Measurements from ENCODE around the gene USP34. TPM values are rescaled to one million over a fixed set of nuclear protein-coding genes. Genes with fewer than 3 reads are reported as not detected.
"Not testable (repeated sequence)": the region's sequence is repeated elsewhere in the genome, so short reads cannot be mapped to it uniquely, and the experiment has no call there.

Gene USP34
- total and polyA plus RNA-seq, 7 donors, result 40.2 to 71.5 (median 54.0) TPM

- DNase-seq (no peak), ATAC-seq (no peak)
- no peak for TF ChIP-seq CTCF (IDR thresholded peaks at IDR 0.05)
- intact Hi-C loops (cut with DNase I), result no loop called here
- no peak overlapping the region for H3K4me3 ChIP-seq
- 95 to 97% (median 96%) methylated on average over 5 of the region's 5 CpGs for WGBS, 3 donors
- no peaks in the 10 kb centered on the region for H3K9me3 ChIP-seq
- H3K4me1 ChIP-seq, result no peaks in the 10 kb centered on the region
- no peaks in the 10 kb centered on the region for H3K27me3 ChIP-seq (ENCODE audit: insufficient read depth in 3 of 3, low read length in 2 of 3)
- peaks cover 0 to 100% of the 10 kb centered on the region in 2 donors for H3K36me3 ChIP-seq (ENCODE audit: insufficient read depth in 1 of 2, low read depth in 1 of 2)
- H3K27ac ChIP-seq, result no peak overlapping the region
These were observed 14.4 kb upstream of the USP34 start for GRCh38 chr2:61485281-61485680.

- Histone ChIP-seq H3K36me3 (ENCODE audit: insufficient read depth in 1 of 2, low read depth in 1 of 2) (peaks cover 2 to 65% of the 10 kb centered on the region in 2 donors), H3K27me3 (ENCODE audit: insufficient read depth in 3 of 3, low read length in 2 of 3) (no peaks in the 10 kb centered on the region), H3K9me3 (no peaks in the 10 kb centered on the region), H3K4me1 (no peaks in the 10 kb centered on the region), H3K27ac (no peak overlapping the region), H3K4me3 (no peak overlapping the region)
- TF ChIP-seq CTCF (IDR thresholded peaks at IDR 0.05), result no peak
- DNase-seq (no peak), ATAC-seq (no peak)
- WGBS, 3 donors, result 83 to 87% (median 85%) methylated on average over 6 of the region's 6 CpGs
- intact Hi-C loops (cut with DNase I), result loop anchor here in 1 of 2 donors (10.0 kb wide), 1 partner anchor 593 kb away; the partner anchor contains the start of gene REL
These were observed 7.2 kb upstream of the USP34 start for GRCh38 chr2:61478086-61478485.

- intact Hi-C loops (cut with DNase I), result loop anchor here in 1 of 2 donors (10.0 kb wide), 1 partner anchor 592 kb away; the partner anchor contains the start of gene REL
- not testable (repeated sequence) for H3K4me3 ChIP-seq; H3K9me3 ChIP-seq; H3K27me3 ChIP-seq (ENCODE audit: insufficient read depth in 3 of 3, low read length in 2 of 3); H3K27ac ChIP-seq; ATAC-seq; DNase-seq; H3K4me1 ChIP-seq
- peaks cover 2 to 62% of the 10 kb centered on the region in 2 donors for H3K36me3 ChIP-seq (ENCODE audit: insufficient read depth in 1 of 2, low read depth in 1 of 2)
- WGBS, 3 donors, result 95 to 98% (median 95%) methylated on average over 12 of the region's 12 CpGs
These were observed 6.2 kb upstream of the USP34 start for GRCh38 chr2:61476929-61477589.

GRCh38 chr2:61471905-61472805 is 1.3 kb upstream of the USP34 start:
- intact Hi-C loops (cut with DNase I), result loop anchor here in 1 of 2 donors (5.0 to 10.0 kb wide), 2 partner anchors 65 to 587 kb away; partner anchors contain the start of genes REL and XPO1
- Histone ChIP-seq H3K4me3 (peak overlapping the region; percentile 94), H3K4me1 (peaks cover 15% of the 10 kb centered on the region), H3K36me3 (ENCODE audit: insufficient read depth in 1 of 2, low read depth in 1 of 2) (peaks cover 1 to 24% of the 10 kb centered on the region in 2 donors), H3K27me3 (ENCODE audit: insufficient read depth in 3 of 3, low read length in 2 of 3) (no peaks in the 10 kb centered on the region), H3K27ac (peak overlapping the region; percentile 99), H3K9me3 (no peaks in the 10 kb centered on the region)
- TF ChIP-seq CTCF (IDR thresholded peaks at IDR 0.05), result no peak
- ATAC-seq, result peak in 2 of 4 donors; percentile 17 to 29
- no peak for DNase-seq
- 35 to 38% (median 38%) methylated on average over 19 of the region's 19 CpGs for WGBS, 3 donors

Measured in psoas muscle (tissue), 8 donors.